Metanephros (tissue), 1 donor: ENCODE measurements around the gene CLDN22. TPM values are rescaled to one million over a fixed set of nuclear protein-coding genes. Genes with fewer than 3 reads are reported as not detected.

Source experiments
- total RNA-seq: library from RNA; depleted of rRNA; stranded (reverse); fragments of >200 nt; gene quantifications from one replicate; pipeline ENCODE4 v1.2.3, GENCODE V29; 2014

The CLDN22 gene
- not detected for total RNA-seq

GRCh38 chr4:183320211-183321059 lies at the start of gene CLDN22:
Gene CLDN22, minus strand, starts transcription at chr4:183320276. Its CDS starts 58 bp downstream, at chr4:183320218.

GRCh38 chr4:183322326-183322725 lies 2.2 kb upstream of the CLDN22 start, which contains the start of gene CLDN24:
Gene CLDN24, minus strand, starts transcription at chr4:183322426. Its CDS starts 0 bp downstream, at chr4:183322426.

Other genes with a start within 250 kb of the CLDN22 start
- gene WWC2, start 221.0 kb downstream of the CLDN22 start, total RNA-seq, result 51.9 TPM
- gene CLDN24, start 2.1 kb upstream of the CLDN22 start, total RNA-seq, result not detected
- gene CDKN2AIP, start 124.4 kb upstream of the CLDN22 start, total RNA-seq, result 23.1 TPM
- gene ING2, start 184.8 kb upstream of the CLDN22 start, total RNA-seq, result 8.4 TPM